Panc1 (cell line): ENCODE results near the gene DENND2D. TPM values are rescaled to one million over a fixed set of nuclear protein-coding genes. Genes with fewer than 3 reads are reported as not detected.

Source experiments
- ATAC-seq: fragments of 200-7000 bp; cut with Tn5 transposase; 2 replicates; pipeline ENCODE4 v1.9.1; 2020; ENCODE audit warnings: mild to moderate bottlenecking, moderate library complexity
- BruUV-seq: library from RNA; stranded (reverse); fragments of 400-500 nt; replicated peaks from 2 replicates; lab custom pipeline; 2021; lab: Mats Ljungman, UMichigan
- CTCF ChIA-PET: fragments of 300-600 bp; sonication (Branson Sonifier 250); formaldehyde crosslinking; loops from one replicate; lab custom pipeline; 2022; ENCODE audit warnings: antibody characterized with exemption; lab: Charles Lee
- POLR2A ChIA-PET: fragments of 300-600 bp; sonication (Branson Sonifier 250); formaldehyde crosslinking; loops from one replicate; lab custom pipeline; 2022; ENCODE audit warnings: antibody characterized with exemption; lab: Charles Lee
- DNase-seq: peaks from one replicate; pipeline ENCODE4 v3.0.0-alpha.2; 2010; ENCODE audit warnings: low read depth, low spot score
- H3K27ac ChIP-seq: 2 replicates; pipeline ENCODE4 v1.5.1; 2011; ENCODE audit warnings: mild to moderate bottlenecking, low read length, inconsistent platforms
- H3K27me3 ChIP-seq: fragments of 200-500 bp; sonication (Bioruptor generic); 2 replicates; pipeline ENCODE4 v1.6.0; 2014; ENCODE audit warnings: low read length, inconsistent platforms; ENCODE audit not compliant: control insufficient read depth, insufficient read depth
- H3K36me3 ChIP-seq: fragments of 200-500 bp; sonication (Bioruptor generic); 2 replicates; pipeline ENCODE4 v1.5.1; 2014; ENCODE audit warnings: inconsistent platforms, mild to moderate bottlenecking, low read length, moderate library complexity; ENCODE audit not compliant: control insufficient read depth, insufficient read depth
- H3K4me1 ChIP-seq: 2 replicates; pipeline ENCODE4 v1.5.1; 2011; ENCODE audit warnings: inconsistent platforms, mild to moderate bottlenecking, low read length, moderate library complexity; ENCODE audit not compliant: control insufficient read depth, insufficient read depth
- H3K4me3 ChIP-seq, 2 experiments: 2 replicates each; pipeline ENCODE4 v1.5.1; 2011 to 2012; ENCODE audit warnings: low read depth in 2 of 2, low read length in 2 of 2, mild to moderate bottlenecking in 2 of 2, inconsistent platforms in 1 of 2, moderate library complexity in 1 of 2
- H3K9me3 ChIP-seq: fragments of 200-500 bp; sonication (Bioruptor generic); 2 replicates; pipeline ENCODE4 v1.5.1; 2014; ENCODE audit warnings: low read depth, mild to moderate bottlenecking, inconsistent platforms, low read length, moderate library complexity; ENCODE audit not compliant: control insufficient read depth, insufficient read depth
- CTCF ChIP-seq: fragments of 450-650 bp; IDR thresholded peaks from 2 replicates; pipeline ENCODE4 v1.5.1; 2017; ENCODE audit warnings: mild to moderate bottlenecking
- POLR2AphosphoS5 ChIP-seq: IDR thresholded peaks from 2 replicates; pipeline ENCODE4 v1.6.1; 2012; ENCODE audit warnings: mild to moderate bottlenecking, low read depth, low read length, moderate library complexity
- REST ChIP-seq, 2 experiments: IDR thresholded peaks; 2 replicates each; pipeline ENCODE4 v1.6.1; 2011 to 2012; ENCODE audit warnings: low read depth in 2 of 2, control low read depth in 1 of 2, low read length in 1 of 2, mild to moderate bottlenecking in 1 of 2, moderate library complexity in 1 of 2; ENCODE audit not compliant: insufficient read depth in 1 of 2
- SIN3A ChIP-seq: IDR thresholded peaks from 2 replicates; pipeline ENCODE4 v1.6.1; 2012; ENCODE audit warnings: low read depth, mild to moderate bottlenecking, low read length, moderate library complexity, borderline replicate concordance; ENCODE audit not compliant: insufficient read depth
- TCF7L2 ChIP-seq: IDR thresholded peaks from 2 replicates; pipeline ENCODE4 v1.6.1; 2011; ENCODE audit warnings: mild to moderate bottlenecking, low read depth, low read length, inconsistent platforms
- in situ Hi-C: cut with HindIII; loops from 2 replicates; pipeline ENCODE4 v1.10.0; 2016; ENCODE audit warnings: low sequenced_read_pairs, low pct_unique_long_range_greater_than_20kb
- intact Hi-C: fragments of 100-400 bp; cut with micrococcal nuclease; formaldehyde crosslinking; loops from one replicate; pipeline ENCODE4 v1.10.0; 2022; ENCODE audit not compliant: unreplicated experiment
- total RNA-seq: library from RNA; stranded (reverse); gene quantifications from one replicate; pipeline ENCODE4 v1.2.1, GENCODE V29; 2021; ENCODE audit not compliant: unreplicated experiment

DENND2D gene
- total RNA-seq, 1 experiment from 2014 or later, result 10.4 TPM

- no peaks in the 10 kb centered on the region for H3K9me3 ChIP-seq
- DNase-seq (no peak), ATAC-seq (no peak)
- ChIA-PET CTCF (no interaction called here), POLR2A (no interaction called here)
- no peak overlapping the region for H3K27ac ChIP-seq
- peaks cover 2% of the 10 kb centered on the region; the same call in 1 of the 2 replicates for H3K27me3 ChIP-seq
- no peaks in the 10 kb centered on the region for H3K4me1 ChIP-seq
- H3K36me3 ChIP-seq, result no peaks in the 10 kb centered on the region
- TF ChIP-seq TCF7L2 (no peak), POLR2AphosphoS5 (no peak), SIN3A (no peak), CTCF (no peak), REST (IDR thresholded peaks at IDR 0.05; ENCODE audit: insufficient read depth in 1 of 2, low read depth in 2 of 2, low read length in 1 of 2) (no peak)
- no TSS peak for BruUV-seq
- intact Hi-C loops, result no loop called here
- no peak overlapping the region for H3K4me3 ChIP-seq
- in situ Hi-C loops, result no loop called here
Observed at GRCh38 chr1:111209622-111210021, 9.2 kb upstream of the DENND2D start.

- no peak for DNase-seq
- ATAC-seq, result no peak
- Histone ChIP-seq H3K36me3 (no peaks in the 10 kb centered on the region), H3K4me3 (no peak overlapping the region), H3K4me1 (no peaks in the 10 kb centered on the region), H3K27ac (no peak overlapping the region), H3K9me3 (no peaks in the 10 kb centered on the region), H3K27me3 (peaks cover 2% of the 10 kb centered on the region; the same call in 1 of the 2 replicates)
- in situ Hi-C loops, result no loop called here
- BruUV-seq, result no TSS peak
- POLR2A ChIA-PET, result no interaction called here
- CTCF ChIA-PET, result interaction anchor here (0.6 kb wide), 1 partner anchor 12 kb away, joined by 7 read pairs; no protein-coding TSS in a partner anchor
- intact Hi-C loops, result no loop called here
- TF ChIP-seq SIN3A, result no peak
- no peak for TF ChIP-seq CTCF
- no peak for TF ChIP-seq REST (IDR thresholded peaks at IDR 0.05; ENCODE audit: insufficient read depth in 1 of 2, low read depth in 2 of 2, low read length in 1 of 2)
- TF ChIP-seq POLR2AphosphoS5, result no peak
- TF ChIP-seq TCF7L2, result no peak
Observed at GRCh38 chr1:111208921-111209320, 8.5 kb upstream of the DENND2D start.
